Right renal pelvis (tissue), 4 donors: Measurements from ENCODE around the gene LGALSL. TPM values are rescaled to one million over a fixed set of nuclear protein-coding genes. Genes with fewer than 3 reads are reported as not detected.

Experiments
- DNase-seq, 4 donors: peaks; one replicate each; pipeline ENCODE4 v3.0.0-alpha.2; 2013; ENCODE audit warnings: low read depth in 4 of 4, low spot score in 3 of 4, missing footprints in 1 of 4
- polyA plus RNA-seq, 4 donors: library from polyadenylated mRNA; unstranded; fragments of 120-200 nt; gene quantifications; one replicate each; pipeline ENCODE4 v1.2.1, GENCODE V29; 2013; ENCODE audit not compliant: insufficient read length in 4 of 4

LGALSL gene
- polyA plus RNA-seq, result 10 to 100 TPM; 33.0 to 49.3 (median 42.7) TPM

DNA sequence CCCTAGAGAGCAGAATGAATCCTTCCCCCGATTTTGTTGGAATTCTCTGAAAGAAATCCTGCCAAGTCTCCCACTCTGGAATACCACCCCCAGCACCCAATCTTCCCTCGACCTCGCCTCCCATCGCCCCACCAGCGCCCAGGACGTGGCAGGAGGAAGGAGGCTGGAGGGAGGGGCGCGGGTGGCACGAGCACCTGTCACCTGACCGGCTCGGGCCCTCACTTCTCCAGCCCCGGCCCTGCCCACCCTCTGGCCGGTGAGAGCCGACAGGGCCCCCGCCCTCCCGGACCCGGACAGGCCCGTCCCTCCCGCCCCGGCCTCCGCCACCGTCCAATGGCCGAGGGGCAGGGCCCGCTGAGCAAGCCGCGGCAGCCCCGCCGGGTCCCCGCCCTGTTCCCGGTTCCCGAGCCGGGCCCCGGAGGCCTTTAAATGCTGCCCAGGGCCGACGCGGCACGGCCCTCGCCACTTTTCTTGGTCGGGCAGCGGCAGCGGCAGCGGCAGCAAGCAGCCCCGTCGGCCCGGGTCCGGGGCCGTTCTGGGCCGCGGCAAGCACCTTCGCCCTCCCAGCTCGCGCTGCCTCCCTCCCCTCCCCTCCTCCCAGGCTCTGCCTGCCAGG, at the start of gene LGALSL:
Gene LGALSL, plus strand, starts transcription at position 393 of the 616 bp plus-strand sequence. CDS start 384 bp downstream, outside the sequence.
- DNase-seq, result peak in 3 of 4 donors; percentile 49 to 54 (median 50)

DNA sequence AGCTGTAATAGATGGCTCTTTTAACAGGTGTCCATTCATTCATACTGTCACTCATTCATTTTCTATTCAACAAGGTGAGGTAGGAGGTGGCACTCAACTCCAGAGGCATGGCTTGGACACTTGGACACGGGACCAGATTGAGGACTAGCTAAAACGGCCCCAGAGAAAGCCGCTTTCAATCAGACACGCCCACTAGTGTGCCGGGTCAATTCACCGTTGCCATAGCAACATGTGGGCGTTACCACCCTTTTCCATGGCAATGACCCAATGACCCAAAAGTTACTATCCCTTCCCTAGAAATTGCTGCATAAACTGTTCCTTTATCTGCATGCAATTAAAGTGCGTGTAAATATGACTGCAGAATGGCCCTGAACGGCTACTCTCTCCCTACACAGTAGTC, 49.2 kb upstream of the LGALSL start:
- DNase-seq, result peak in 2 of 4 donors; percentile 13 to 31

DNA sequence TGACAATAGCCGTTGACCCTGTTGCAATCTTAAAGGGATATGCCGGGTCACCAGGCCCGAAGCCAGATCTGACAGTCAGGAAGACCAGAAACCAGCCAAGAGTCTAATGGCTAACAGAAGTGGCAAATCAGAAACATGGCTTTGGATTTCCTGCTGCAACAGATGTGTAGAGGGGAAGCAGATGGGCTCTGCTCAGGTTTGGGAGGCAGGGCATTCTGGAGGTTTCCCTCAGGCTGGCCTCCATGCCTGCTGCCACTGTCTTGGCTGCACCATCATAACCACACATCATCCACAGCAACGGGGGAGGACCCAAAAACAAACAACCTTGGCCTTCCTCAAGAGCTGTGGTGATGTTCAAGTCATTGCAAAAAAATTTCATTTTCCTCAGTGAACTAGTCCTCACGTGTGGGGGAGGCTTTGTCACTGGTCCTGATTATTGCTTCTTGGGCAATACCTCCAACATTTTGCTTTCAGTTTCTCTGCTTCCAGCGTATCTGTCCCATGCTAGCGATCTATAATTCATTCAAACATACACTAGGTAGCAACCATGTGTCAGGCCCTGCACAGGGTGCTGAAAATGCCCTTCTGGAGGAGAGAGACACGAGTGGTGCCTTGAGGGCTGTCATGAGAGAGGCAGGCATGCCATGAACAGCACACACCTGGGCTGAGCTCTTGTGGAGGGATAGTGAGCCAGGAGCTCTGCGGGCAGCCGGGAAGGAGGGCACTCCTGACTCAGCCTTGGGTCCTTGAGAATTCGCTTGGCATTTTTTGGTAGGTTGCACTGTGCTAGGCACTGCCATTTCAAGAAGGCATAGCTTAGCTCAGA, 48.2 kb upstream of the LGALSL start:
- DNase-seq, result no peak

DNA sequence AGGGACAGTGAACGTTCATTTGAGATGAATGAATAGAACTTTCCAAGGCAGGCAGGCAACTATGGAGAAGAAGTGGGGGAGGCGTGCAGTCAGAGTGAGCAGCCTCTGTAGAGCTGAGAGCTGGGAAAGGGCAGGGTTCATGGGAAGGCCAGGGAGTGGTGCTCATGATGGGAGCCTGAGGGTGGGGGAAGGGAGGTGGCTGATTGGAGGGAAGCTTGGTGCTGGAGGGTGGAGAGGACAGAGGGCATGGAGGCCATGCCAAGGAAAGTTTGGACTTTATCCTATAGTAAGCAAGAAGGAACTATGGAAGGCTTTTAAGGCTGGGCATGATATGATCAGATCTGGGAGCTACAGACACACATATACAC, 47.6 kb upstream of the LGALSL start:
- no peak for DNase-seq

DNA sequence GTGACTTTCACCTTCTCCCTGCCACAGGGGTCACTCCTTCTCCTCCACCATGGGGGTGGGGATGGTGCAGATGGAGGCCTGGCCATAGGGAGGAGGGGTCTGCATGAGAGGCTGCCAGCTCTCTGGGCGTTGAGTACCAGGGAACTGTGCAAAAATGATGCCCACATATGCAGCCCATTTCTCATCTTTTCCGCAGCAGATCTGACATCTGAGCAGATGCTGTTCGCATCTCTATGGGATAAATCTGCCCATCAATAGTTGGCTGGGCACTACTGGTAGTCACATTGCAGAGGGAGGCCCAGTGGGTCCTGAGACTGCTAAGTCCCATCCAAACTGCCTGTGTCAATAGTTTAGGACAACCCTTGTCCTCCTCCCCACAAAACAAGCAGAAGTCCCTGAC, 45.9 kb upstream of the LGALSL start:
- DNase-seq, result no peak

DNA sequence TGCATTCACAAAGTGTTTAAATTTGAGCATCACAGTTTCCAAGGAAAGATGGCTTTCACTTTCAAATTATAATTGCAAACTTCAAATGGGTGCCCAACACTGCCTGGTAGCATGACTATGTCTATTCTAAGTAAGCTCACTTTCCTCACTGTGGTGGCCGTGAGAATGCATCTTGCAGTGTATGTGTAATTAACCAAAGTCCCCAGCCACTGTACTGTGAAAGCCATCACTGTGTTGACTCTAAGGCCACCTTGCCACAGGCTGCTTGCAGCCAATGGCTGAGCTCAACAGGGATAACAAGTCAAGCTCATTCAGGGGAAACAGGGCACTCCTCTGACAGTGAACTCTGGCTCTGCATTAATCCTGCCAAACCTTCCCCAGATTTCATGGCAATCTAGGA, 43.3 kb upstream of the LGALSL start:
- DNase-seq, result no peak

DNA sequence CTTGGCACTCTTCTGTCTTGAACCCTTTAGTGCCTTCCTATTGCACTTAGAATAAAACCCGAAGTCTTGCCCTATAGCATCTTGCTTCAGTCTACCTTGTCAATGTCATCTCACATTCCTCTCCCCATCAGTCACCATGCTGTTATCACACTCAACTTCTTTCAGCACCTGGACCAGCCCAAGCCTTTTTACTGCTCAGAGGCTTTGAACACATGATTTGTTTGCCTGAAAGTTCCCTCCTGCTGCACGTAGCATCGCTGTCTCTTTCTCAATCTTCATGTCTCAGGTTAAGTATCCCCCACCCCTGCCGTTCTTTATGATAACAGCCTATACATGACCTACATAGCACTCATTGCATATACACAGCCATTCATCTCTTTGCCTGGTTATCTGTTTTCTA, 41.3 kb upstream of the LGALSL start:
- DNase-seq, result no peak

DNA sequence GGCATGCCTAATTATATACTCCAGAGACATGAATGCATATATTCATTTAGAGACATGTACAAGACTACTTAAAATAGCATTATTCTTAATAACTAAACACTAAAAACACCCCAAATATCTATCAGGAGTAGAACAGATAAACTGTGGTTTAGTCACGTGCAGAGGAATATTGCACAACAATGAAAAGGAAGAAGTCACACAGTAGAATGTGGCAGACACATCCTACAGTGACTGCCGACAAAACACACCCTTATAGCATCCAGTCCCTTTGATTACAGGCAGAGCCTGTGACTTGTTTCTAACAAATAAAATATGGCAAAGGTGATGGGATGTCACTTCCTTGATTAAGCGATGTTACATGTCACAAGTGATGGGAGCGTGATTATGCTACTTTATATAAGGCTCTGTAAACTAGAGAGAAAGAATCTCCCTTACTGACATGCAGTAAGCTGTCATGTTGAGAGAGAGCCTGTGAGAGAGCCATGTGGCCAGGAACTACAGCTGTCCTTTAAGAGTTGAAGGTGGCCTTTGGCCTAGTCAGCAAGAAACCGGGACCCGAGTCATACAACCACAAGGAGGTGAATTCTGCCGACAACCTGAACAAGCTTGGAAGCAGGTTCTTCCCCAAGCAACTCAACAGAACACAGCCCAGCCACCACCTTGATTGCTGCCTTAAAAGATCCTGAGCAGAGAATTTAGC, 39.1 kb upstream of the LGALSL start:
- DNase-seq, result no peak

DNA sequence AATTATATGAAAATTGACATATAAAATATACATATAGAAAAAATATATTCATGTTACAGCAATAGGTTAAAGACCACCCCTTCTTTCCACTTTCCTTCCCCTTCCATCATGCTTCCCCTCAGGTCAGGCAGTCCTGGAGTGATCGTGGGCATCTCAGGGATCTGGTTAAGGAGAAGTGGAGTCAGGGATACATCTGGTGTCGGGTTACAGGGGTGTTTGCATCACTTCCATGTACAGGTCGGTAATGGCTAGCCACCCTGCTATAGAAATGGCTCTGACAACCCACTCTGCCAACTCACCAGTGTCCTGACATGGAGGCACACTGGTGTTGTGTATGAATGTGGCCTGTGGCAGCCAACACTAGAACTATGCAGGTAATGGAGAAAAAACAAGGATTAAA, 36.3 kb upstream of the LGALSL start:
- DNase-seq, result no peak

DNA sequence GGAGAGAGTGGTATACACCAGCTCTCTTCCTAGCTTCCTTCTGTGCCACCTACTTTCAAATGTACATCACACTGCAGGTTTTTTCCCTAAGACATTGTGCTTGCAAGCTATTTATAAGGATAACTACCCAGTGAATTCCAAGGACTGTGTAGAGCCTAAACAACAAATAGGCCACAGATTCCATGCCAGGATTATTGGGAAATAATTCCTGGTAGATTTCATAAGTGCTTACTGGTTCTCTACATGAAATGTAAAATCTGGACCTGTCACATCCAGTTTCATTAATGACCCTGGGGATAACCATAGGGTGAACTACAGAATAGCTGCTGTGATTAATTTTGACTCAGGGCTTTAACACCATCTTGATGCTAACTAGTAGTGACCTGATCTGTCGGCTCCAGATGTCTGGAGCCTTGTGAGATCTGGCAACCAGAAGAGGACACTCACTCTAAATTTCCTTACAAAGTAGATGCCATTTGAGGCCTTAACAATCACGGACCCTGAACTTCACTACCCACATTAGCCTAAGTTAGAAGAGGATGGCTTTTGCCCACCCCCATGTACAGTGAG, 34.3 kb upstream of the LGALSL start:
- no peak for DNase-seq

DNA sequence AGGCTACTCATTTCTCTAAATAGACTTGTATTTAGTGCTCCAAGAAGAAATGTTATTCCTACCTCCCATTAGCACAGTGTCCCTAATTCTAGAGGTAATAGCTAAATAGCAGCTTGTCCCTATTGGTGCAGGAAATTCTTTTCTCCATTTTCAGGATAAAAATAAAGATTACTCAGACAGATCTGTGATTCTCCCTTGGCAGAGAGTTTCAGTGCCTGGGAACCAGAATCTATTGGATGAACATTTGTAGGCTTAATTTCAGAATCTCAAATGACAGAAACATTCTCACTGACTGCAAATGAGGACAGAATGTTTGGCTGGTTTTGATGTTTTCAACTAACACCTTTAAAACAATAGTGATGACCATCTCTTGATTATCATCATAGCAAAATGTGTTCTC, 33.3 kb upstream of the LGALSL start:
- no peak for DNase-seq

DNA sequence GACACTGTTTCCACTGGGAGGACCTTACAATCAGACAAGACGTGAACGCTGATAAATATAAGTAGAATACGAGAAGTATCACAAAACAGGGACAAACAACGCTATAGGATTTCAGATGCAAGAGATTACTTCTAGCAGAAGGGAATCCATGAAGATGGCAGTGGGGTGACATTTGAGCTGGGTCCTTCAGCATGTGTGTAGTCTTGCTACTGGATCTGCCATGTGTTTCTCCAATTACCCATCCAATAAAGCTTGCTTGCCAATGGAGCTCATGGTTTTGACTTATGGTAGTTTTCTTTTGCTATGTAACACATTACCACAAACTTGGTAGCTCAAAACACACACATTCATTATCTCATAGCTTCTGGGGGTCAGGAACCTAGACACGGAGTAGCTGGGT, 32.8 kb upstream of the LGALSL start:
- DNase-seq, result no peak

DNA sequence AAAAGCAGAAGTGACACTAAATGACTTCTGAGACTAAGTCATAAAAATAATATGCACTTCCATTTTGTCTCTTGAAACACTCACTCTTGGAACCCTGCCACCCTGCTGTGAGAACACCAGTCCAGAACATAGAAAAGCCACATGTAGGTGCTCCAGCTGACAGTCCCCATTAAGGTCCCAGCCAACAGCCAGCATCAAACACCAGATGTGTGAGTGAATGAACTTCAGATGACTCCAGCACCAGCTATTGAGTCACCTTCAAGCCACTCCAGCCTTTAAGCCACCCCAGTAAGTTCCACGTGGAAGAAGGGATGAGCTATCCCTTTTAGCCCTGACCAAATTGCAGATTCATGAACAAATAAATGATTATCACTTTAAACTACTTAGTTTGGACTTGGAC, 31.5 kb upstream of the LGALSL start:
- DNase-seq, result no peak

DNA sequence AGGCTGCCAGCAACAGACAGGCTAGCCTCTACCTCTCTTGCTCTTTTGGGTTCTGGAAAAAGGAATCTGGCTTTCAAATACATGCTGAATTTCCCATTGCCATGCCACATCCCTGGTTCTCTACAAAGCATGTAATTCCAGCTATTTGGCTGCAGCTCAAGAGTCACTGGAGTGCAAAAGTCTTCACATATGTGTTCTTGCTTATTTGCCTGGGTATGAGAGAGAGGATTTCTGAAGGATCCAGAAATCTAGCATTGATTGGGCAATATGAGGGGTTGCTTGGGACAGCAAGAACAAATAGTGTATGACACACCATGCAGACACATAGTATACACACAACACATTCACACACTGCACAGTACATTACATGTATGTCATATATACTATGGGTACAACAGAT, 30.7 kb upstream of the LGALSL start:
- DNase-seq, result no peak

DNA sequence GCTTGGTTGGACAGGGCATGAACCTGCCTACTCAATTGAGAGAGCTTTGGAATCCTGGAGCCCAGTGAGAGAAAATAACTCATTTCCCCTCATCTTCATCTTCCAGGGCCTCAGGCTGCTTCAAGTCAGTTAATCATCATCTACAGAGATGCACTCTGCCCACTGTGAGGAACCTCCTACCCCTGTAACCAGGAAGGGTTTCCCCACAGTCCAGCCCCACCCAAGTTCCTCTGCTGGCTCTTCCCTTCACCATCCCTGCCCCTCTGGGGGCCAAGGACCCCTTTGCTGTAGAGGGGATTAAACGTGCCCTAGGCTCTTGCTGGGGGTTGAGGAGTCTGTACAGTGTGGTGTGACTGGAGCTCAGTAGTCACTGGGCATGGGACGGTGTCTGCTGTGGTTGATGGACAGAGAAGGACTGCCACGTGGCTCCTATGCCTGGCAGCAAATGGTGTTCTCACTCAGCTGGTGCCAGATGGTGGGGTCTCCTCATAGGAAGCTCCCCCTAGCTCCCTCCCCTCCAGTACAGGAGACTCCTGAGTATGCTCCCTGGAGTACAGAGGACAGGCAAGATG, 29.5 kb upstream of the LGALSL start:
- no peak for DNase-seq

DNA sequence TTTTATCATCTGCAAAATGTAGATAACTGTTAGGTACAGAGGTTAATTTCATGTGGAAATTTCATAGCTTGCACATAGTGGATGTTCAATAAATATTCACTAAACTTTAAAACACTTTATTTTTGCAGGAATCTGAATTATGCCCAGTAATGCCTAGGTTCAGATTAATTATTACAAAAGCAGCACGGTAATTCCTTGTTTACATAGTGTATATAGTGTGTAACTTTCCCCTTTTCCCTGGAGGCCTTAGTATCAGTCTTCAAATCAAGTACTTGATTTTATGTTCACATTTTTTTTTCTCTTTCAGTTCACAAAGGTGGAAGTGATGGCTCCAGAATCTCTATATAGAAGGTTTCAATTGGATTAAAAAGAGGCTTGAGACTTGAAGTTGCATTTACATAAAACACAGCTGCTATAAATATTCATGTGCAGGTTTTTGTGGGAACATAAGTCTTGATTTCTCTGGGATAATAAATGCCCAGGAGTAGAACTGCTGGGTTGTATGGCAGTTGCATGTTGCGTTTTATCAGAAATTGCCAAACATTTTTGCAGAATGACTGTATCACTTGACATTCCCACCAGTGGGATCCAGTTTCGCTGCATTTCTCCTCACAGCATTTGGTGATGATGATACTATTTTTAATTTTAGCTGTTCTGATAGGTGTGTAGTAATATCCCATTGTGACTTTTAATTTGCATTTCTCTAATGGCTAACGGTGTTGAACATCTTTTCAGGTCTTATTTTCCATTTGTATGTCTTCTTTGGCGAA, 27.6 kb upstream of the LGALSL start:
- no peak for DNase-seq

DNA sequence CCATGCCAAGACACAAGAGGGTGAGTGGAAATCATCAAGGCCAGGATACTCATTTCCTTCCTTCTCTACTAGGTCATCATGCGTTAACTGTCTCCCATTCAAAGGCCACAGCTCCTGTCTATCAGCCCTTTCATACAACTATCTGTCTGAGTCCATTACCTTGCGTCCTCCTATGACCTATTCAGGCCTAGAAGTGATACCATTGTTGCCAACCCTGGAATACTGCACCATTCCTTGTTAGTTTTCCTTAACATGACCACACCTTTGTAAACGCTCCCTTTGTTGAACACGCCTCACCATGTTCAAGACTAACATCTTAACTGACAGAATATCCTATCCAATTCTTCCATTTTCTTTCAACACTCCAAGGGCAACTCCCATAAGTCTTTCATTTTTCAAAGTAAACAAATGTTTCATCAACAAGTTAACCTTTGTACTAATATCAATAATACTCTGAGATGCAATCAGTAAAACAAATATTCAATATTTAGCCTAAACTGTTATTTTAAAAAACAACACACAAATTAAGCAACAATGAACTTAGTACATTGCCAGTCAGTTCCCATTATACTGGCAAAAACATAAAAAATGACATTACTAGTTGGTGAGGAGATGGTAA, 19.8 kb upstream of the LGALSL start:
- DNase-seq, result no peak

DNA sequence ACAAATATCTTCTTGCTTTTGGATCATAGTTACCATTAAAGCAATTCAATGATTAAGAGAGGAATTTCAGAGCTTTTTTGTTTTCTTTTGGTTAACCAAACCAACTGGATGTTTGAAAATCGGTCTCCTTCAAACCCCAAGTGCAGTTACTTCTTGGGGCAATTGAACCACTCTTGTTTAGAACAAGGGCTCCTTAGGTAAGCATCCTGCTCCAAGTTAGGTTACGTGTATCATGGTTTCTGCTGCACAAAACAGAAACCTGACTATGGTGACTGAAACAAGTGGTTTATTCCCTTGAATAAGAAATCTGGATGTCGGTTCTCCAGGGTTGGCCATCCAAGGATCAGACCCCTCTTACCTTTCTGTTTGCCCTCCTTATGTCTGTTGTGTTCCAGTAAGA, 16.1 kb upstream of the LGALSL start:
- no peak for DNase-seq

DNA sequence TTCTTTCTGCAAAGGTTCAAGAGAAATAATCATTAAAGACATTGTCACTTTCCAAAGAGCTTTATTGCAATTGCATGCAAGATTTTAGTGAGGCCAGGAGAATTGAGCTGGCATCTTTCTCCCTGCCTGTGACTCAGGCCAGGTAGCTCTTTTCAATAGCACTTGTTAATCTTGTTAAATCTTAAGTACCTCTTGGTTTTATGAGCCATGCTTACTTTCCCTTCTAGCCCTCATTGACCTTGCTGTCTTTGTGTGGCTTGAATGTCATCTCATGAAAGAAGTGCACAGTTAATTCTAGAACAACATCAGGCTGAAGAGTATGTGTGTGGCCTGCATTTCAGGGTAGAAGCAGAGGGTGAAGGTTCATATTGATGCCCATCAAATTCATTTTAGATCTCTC, 14.8 kb upstream of the LGALSL start:
- no peak for DNase-seq

DNA sequence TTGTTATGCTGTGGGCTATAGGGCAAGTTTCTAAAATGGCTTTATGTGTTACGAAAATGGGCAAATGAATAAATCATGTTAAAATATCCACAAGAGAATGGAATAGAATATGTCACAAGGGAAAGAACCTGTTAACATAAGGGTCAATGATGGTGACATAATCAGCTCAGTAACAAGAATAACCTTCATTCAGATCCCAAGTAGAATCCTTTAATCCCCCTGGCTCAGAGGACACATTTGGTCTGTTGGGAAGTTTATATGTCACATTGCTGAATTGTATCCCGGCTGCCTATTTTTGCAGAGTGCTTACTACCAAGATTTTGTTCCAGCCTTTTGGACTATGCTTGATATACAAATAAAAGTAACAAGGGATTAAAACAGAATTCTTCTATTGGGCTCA, 13.1 kb upstream of the LGALSL start:
- no peak for DNase-seq
